Activated CD8-positive, alpha-beta T cell treated with anti-CD3 and anti-CD28 coated beads, Interleukin-2, amount 10 ng/mL, durations not matched to agents 7 days and 5 days (primary cell): ENCODE results near the gene PRIMPOL. TPM values are rescaled to one million over a fixed set of nuclear protein-coding genes. Genes with fewer than 3 reads are reported as not detected.
"Not testable (repeated sequence)": the region's sequence is repeated elsewhere in the genome, so short reads cannot be mapped to it uniquely, and the experiment has no call there.

Experiments
- ATAC-seq: fragments of 150-1000 bp; cut with Tn5 transposase; one replicate; pipeline ENCODE4 v1.10.0; 2021; ENCODE audit warnings: moderate library complexity
- CTCF ChIA-PET: fragments of 350-600 bp; sonication (Branson Sonifier 250); formaldehyde crosslinking; loops from one replicate; lab custom pipeline; 2021; ENCODE audit warnings: antibody characterized with exemption; lab: Charles Lee
- POLR2A ChIA-PET: fragments of 350-600 bp; sonication (Branson Sonifier 250); formaldehyde crosslinking; loops from one replicate; lab custom pipeline; 2021; ENCODE audit warnings: antibody characterized with exemption; lab: Charles Lee
- DNase-seq: peaks from one replicate; pipeline ENCODE4 v3.0.0-alpha.2; 2020
- H3K27ac Mint-ChIP-seq: one replicate; pipeline ENCODE4 v1.8.0; 2021; ENCODE audit warnings: mild to moderate bottlenecking, mixed read lengths
- H3K27me3 Mint-ChIP-seq: one replicate; pipeline ENCODE4 v1.8.0; 2021; ENCODE audit warnings: low read depth, mixed read lengths
- H3K36me3 Mint-ChIP-seq: one replicate; pipeline ENCODE4 v1.8.0; 2021; ENCODE audit warnings: low read depth, mixed read lengths
- H3K4me1 Mint-ChIP-seq: one replicate; pipeline ENCODE4 v1.8.0; 2021; ENCODE audit warnings: low read depth, mixed read lengths
- H3K4me3 Mint-ChIP-seq: one replicate; pipeline ENCODE4 v1.8.0; 2021; ENCODE audit warnings: mild to moderate bottlenecking, mixed read lengths
- H3K9me3 Mint-ChIP-seq: one replicate; pipeline ENCODE4 v1.8.0; 2022; ENCODE audit warnings: mixed read lengths; ENCODE audit not compliant: insufficient read depth
- total RNA-seq, 2 experiments: library from RNA; stranded (reverse); gene quantifications; one replicate each; pipeline ENCODE4 v1.2.3, GENCODE V29; 2021

PRIMPOL gene
- total RNA-seq, 2 experiments from 2014 or later: 24.9 to 26.9 TPM

DNA sequence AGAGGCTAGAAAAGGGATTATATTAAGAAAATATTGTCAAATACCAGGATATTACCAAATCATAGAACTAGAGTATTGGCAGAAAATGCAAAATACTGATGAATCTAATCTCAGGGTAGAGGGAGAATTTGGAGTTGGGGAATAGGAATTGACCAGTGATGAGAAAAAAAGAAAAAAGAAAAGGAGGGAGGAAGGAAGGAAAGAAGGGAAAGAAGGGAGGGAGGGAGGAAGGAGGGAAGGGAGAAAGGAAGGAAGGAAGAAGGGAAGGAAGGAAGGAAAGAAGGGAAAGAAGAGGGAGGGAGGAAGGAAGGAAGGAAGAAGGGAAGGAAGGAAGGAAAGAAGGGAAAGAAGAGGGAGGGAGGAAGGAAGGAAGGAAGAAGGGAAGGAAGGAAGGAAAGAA, 3.1 kb downstream of the PRIMPOL start:
- H3K4me3 Mint-ChIP-seq, CTCF ChIA-PET: not testable (repeated sequence)

DNA sequence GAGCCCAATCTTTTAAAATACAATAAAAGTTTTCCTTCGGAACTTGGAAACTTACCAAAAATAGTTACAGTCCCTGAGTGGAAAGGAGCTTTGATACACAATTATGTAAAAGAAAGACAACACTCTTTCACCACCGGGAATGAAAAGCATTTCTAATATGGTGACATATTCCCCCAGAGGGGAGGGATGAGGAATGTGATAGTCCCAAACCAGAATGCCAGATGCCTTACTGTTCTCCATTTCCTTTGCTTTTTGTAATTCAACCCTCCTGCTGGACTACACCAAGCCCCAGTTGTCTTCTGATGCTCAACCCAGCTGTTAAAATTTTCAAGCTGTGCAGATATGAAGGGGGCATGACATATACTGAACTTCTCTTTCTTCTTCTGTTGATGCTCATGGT, 4.1 kb downstream of the PRIMPOL start:
- no peaks in the 10 kb centered on the region for H3K9me3 Mint-ChIP-seq
- H3K4me1 Mint-ChIP-seq: peaks cover 18% of the 10 kb centered on the region
- peaks cover 21% of the 10 kb centered on the region for H3K36me3 Mint-ChIP-seq
- no peak for ATAC-seq
- ChIA-PET CTCF (interaction anchor here (1.2 kb wide), 1 partner anchor 403 kb away, joined by 3 read pairs; no protein-coding TSS in a partner anchor), POLR2A (interaction anchor here (0.8 to 1.5 kb wide), 2 partner anchors 80 to 390 kb away, joined by 3 to 5 read pairs; partner anchors contain the start of gene CENPU)
- DNase-seq: no peak
- no peak overlapping the region for H3K4me3 Mint-ChIP-seq
- H3K27me3 Mint-ChIP-seq: no peaks in the 10 kb centered on the region
- no peak overlapping the region for H3K27ac Mint-ChIP-seq

More for the DNA sequence above, 3.1 kb downstream of the PRIMPOL start:
- not testable (repeated sequence) for H3K27me3 Mint-ChIP-seq, H3K9me3 Mint-ChIP-seq, DNase-seq, ATAC-seq, H3K27ac Mint-ChIP-seq
- Mint-ChIP-seq H3K4me1 (peaks cover 20% of the 10 kb centered on the region), H3K36me3 (peaks cover 27% of the 10 kb centered on the region)
- POLR2A ChIA-PET: interaction anchor here (1.5 kb wide), 1 partner anchor 81 kb away, joined by 5 read pairs; the partner anchor contains the start of gene CENPU

DNA sequence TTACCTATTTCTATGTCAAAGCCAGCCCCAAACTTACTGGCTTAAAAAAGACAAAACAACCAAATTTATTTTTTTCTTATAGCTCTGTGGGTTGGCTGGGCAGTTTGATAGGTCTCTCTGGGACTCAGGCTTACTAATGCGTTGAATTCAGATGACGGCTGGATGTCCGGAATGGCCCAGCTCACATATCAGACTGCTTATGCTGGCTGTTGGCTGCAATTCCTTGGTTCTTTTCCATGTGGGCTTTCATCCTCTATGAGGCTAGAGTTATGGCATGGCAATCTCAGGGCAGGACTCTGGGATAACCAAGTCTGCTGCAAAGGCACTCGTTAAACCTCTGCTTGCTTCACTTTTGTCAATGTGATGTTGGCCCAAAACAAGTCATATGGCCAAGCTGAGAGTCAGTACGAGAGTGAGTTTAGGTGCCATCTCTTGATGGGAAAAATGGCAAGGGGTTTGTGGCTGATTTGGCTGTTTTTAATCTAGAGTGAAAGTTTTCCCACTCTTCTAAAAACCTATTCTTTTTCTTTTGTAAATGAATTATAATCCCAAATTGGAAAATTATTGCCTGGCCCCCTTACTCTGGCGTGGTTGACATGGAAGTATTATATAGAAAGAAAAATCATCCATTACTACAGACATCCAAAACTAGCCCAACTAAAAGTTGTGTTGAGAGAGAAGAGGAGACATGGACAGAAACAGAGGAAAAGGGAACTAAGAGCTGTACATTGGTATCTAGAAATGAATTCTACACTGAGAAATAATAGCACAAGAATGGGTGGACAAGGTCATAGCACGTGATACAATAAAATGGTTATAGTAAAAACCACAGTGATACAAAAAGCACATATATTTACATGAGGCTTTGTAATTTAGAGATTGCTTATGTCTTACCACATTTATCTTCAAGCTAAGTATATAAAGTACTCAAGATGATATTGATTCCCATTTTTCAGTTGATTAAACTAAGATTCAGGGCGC, 6.6 kb downstream of the PRIMPOL start:
- ChIA-PET POLR2A (interaction anchor here (1.0 kb wide), 1 partner anchor 78 kb away, joined by 4 read pairs; the partner anchor contains the start of gene CENPU), CTCF (interaction anchor here (1.9 kb wide), 1 partner anchor 392 kb away, joined by 4 read pairs; no protein-coding TSS in a partner anchor)
- Mint-ChIP-seq H3K27ac (no peak overlapping the region), H3K27me3 (no peaks in the 10 kb centered on the region), H3K9me3 (no peaks in the 10 kb centered on the region), H3K4me1 (peaks cover 7% of the 10 kb centered on the region), H3K4me3 (no peak overlapping the region), H3K36me3 (peaks cover 28% of the 10 kb centered on the region)
- DNase-seq (no peak), ATAC-seq (no peak)

DNA sequence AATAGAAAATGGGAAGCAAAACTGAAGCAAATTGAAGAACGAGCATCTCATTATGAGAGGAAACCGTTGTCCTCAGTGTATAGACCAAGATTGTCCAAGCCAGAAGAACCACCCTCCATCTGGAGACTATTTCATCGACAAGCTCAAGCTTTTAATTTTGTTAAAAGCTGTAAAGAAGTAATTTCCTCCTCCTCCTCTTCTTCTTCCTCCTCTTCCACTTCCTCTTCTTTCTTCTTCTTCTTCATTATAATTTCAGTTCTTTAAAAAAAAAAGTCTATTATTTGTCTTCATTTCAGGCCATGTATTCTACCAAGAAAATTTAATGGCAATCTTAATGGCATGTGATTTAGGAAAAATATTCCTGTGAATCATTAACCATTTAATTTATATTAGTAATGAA, 7.6 kb downstream of the PRIMPOL start:
- H3K36me3 Mint-ChIP-seq: peaks cover 29% of the 10 kb centered on the region
- POLR2A ChIA-PET: interaction anchor here (1.0 kb wide), 1 partner anchor 77 kb away, joined by 4 read pairs; the partner anchor contains the start of gene CENPU
- ATAC-seq (no peak), DNase-seq (no peak)
- CTCF ChIA-PET: interaction anchor here (1.9 kb wide), 1 partner anchor 393 kb away, joined by 4 read pairs; no protein-coding TSS in a partner anchor
- no peak overlapping the region for H3K4me3 Mint-ChIP-seq
- H3K4me1 Mint-ChIP-seq: peaks cover 2% of the 10 kb centered on the region
- no peaks in the 10 kb centered on the region for H3K27me3 Mint-ChIP-seq
- H3K9me3 Mint-ChIP-seq: no peaks in the 10 kb centered on the region
- no peak overlapping the region for H3K27ac Mint-ChIP-seq

DNA sequence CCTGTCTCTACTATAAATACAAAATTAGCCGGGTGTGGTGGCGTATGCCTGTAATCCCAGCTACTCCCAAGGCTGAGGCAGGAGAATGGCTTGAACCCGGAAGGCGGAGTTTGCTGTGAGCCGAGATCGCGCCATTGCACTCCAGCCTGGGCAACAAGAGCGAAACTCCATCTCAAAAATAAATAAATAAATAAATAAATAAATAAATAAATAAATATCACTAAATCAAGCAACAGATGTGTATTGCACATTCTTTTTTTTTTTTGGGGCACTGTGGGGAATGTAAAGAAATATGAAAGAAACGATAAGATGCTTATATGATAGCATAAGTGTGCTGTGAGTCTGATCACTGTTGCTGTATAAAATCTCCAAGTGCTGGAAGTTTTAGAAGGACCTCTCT, 8.3 kb downstream of the PRIMPOL start:
- H3K36me3 Mint-ChIP-seq: peaks cover 29% of the 10 kb centered on the region
- CTCF ChIA-PET: interaction anchor here (1.9 kb wide), 1 partner anchor 394 kb away, joined by 4 read pairs; no protein-coding TSS in a partner anchor
- DNase-seq, H3K27me3 Mint-ChIP-seq, H3K27ac Mint-ChIP-seq, ATAC-seq, H3K9me3 Mint-ChIP-seq, POLR2A ChIA-PET, H3K4me1 Mint-ChIP-seq, H3K4me3 Mint-ChIP-seq: not testable (repeated sequence)

DNA sequence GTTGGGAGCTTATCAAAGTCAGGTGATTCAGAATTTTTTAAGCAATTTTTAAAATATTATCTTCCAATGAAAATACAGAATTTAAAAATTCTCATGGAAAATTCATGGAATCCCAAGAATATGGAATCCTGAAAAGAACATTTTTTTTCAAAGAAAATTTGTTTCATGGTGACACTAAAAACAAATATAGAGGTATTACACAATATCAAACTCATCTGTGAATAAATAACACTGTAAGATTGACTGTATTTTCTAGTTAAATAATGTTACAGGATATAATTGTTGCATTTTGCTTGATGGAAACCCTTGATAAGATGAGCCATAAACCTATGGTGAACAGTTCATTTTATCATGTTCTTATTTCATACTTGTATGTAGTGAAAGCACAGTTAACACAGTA, 11.4 kb downstream of the PRIMPOL start:
- Mint-ChIP-seq H3K36me3 (peaks cover 35% of the 10 kb centered on the region), H3K4me3 (no peak overlapping the region), H3K9me3 (no peaks in the 10 kb centered on the region), H3K27me3 (no peaks in the 10 kb centered on the region), H3K27ac (no peak overlapping the region), H3K4me1 (no peaks in the 10 kb centered on the region)
- ChIA-PET POLR2A (no interaction called here), CTCF (interaction anchor here (0.7 kb wide), 1 partner anchor 33 kb away, joined by 3 read pairs; no protein-coding TSS in a partner anchor)
- DNase-seq (no peak), ATAC-seq (no peak)

DNA sequence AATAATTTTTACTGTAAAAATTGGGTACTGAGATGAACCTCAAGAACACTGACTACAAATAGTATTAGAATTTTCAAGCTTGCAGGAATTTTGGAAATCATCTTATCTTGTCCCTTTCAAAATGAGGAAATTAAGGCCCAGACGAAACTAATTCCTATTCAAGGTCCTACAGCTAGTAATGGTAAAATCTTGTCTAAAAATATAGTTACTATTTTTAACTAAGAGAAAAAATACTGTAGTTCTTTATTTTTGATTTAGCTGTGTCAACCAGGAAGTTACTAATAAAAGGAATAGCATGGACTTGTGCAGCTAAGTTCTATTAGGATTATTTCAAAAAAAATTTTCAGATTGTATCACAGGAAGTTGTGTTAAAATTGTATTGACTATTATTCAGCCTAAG, 12.7 kb downstream of the PRIMPOL start:
- no peak for DNase-seq
- Mint-ChIP-seq H3K4me1 (peaks cover 8% of the 10 kb centered on the region), H3K36me3 (peaks cover 40% of the 10 kb centered on the region), H3K27me3 (no peaks in the 10 kb centered on the region), H3K27ac (no peak overlapping the region), H3K9me3 (no peaks in the 10 kb centered on the region), H3K4me3 (no peak overlapping the region)
- POLR2A ChIA-PET: interaction anchor here (0.8 kb wide), 1 partner anchor 20 kb away, joined by 3 read pairs; no protein-coding TSS in a partner anchor
- no peak for ATAC-seq
- CTCF ChIA-PET: interaction anchor here (0.9 to 1.1 kb wide), 2 partner anchors 12 to 398 kb away, joined by 3 to 5 read pairs; no protein-coding TSS in a partner anchor

DNA sequence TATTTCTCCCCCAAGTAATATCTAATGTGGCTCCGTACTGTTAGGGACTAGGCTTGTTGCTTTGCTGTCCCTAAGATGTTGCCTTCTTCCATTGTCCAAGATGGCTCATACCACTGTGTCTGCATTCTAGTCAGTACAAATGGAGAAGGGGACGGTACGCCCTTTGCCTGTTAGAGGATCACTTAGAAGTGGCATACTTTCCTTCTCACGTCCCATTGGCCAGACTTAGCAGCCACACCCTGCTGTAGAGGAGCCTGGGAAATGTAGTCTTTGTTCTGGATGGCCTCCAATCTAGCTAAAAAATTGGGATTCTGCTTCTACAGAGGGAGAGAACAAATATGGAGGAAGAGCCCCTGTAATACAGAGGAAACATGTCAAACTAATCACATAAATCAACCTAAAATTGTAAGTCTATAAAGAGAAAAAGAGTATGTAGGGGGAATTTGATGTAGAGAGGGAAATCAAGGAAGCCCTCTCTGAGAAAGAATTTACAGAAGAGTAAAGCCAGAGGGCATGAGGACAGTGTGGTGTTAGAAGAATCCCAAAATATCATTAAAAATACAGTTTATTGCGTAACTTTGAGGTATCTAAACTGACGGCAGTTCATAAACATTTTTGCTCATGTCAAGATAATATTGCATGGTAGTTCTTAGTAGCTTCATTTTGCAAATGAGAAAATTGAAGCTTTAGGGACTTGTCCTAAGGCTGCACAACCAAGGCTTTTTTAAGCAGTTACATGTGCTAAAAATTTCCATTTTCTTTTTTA, 15.1 kb downstream of the PRIMPOL start:
- no peak for DNase-seq
- Mint-ChIP-seq H3K4me3 (no peak overlapping the region), H3K9me3 (no peaks in the 10 kb centered on the region), H3K36me3 (peaks cover 51% of the 10 kb centered on the region), H3K27me3 (no peaks in the 10 kb centered on the region), H3K27ac (no peak overlapping the region), H3K4me1 (peaks cover 27% of the 10 kb centered on the region)
- ATAC-seq: no peak
- ChIA-PET POLR2A (interaction anchor here (1.1 kb wide), 1 partner anchor 15 kb away, joined by 3 read pairs; the partner anchor contains the start of genes CASP3 and PRIMPOL), CTCF (interaction anchor here (1.7 to 1.9 kb wide), 2 partner anchors 16 to 205 kb away, joined by 5 read pairs; partner anchors contain the start of gene CASP3)

DNA sequence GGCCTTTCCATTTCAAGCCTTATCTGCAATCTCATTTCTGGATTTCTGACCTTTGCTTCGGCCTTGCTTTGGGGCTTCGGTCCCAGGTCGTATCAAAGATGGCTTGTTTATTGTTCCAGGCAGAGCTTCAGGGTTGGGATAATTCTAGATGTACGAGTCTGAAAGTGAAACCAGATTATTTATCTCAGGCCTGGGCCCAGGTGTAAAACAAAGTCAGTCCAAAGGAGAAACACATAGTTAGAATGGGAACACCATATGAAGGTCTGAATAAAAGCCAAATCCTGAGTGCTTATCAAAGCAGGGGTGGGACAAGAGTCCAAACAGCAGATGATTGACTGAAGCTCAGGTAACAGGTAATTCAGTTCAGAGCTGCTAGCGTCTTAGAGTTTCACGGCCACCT, 17.1 kb downstream of the PRIMPOL start:
- H3K9me3 Mint-ChIP-seq: no peaks in the 10 kb centered on the region
- ATAC-seq (no peak), DNase-seq (no peak)
- H3K36me3 Mint-ChIP-seq: peaks cover 53% of the 10 kb centered on the region
- POLR2A ChIA-PET: interaction anchor here (0.6 kb wide), 1 partner anchor 223 kb away, joined by 4 read pairs; no protein-coding TSS in a partner anchor
- H3K4me3 Mint-ChIP-seq: no peak overlapping the region
- H3K4me1 Mint-ChIP-seq: peaks cover 33% of the 10 kb centered on the region
- no peaks in the 10 kb centered on the region for H3K27me3 Mint-ChIP-seq
- CTCF ChIA-PET: no interaction called here
- H3K27ac Mint-ChIP-seq: peak overlapping the region; percentile 19

DNA sequence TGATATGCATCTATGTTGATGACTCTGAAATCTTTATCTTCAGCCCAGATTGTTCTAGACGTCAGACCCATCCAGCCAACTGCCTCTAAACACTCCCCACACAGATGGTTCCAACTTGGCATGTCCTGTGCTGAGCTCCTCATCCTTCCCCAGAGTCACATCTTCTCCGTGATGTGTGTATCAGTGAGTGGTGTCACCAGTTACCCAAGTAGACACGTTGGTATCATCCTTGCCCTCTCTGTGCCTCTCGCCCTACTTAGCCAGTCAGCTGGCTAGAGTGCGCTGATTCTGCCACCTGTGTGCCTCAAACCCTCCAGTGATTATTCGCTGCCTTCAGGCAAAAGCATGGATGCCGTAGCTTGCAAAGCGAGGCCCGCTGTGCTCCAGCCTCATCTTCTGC, 18.6 kb downstream of the PRIMPOL start:
- H3K36me3 Mint-ChIP-seq: peaks cover 64% of the 10 kb centered on the region
- POLR2A ChIA-PET: interaction anchor here (0.9 to 1.7 kb wide), 6 partner anchors 11 to 400 kb away, joined by 3 to 7 read pairs (median 4); partner anchors contain the start of genes CASP3, CENPU and PRIMPOL
- peaks cover 33% of the 10 kb centered on the region for H3K4me1 Mint-ChIP-seq
- H3K27ac Mint-ChIP-seq: peak overlapping the region; percentile 85
- CTCF ChIA-PET: interaction anchor here (1.2 to 1.6 kb wide), 3 partner anchors 18 to 404 kb away, joined by 3 to 9 read pairs (median 4); partner anchors contain the start of genes CASP3 and PRIMPOL
- DNase-seq (no peak), ATAC-seq (peak; percentile 35)
- no peak overlapping the region for H3K4me3 Mint-ChIP-seq
- no peaks in the 10 kb centered on the region for H3K9me3 Mint-ChIP-seq
- H3K27me3 Mint-ChIP-seq: no peaks in the 10 kb centered on the region
